GM12878 (cell line): ENCODE data around the gene CLCNKB. TPM values are rescaled to one million over a fixed set of nuclear protein-coding genes. Genes with fewer than 3 reads are reported as not detected.

Experiments used
- ATAC-seq: fragments of 200-7000 bp; cut with Tn5 transposase; 3 replicates; pipeline ENCODE4 v1.9.1; 2020; ENCODE audit warnings: mild to moderate bottlenecking, moderate library complexity
- BruUV-seq: library from RNA; stranded (reverse); fragments of 400-500 nt; replicated peaks from 2 replicates; lab custom pipeline; 2021; lab: Mats Ljungman, UMichigan
- CTCF ChIA-PET: fragments of 300-600 bp; sonication (Branson Sonifier 250); formaldehyde crosslinking; extraction: SDS; loops from one replicate; lab custom pipeline; 2021; ENCODE audit warnings: inconsistent platforms; lab: Yijun Ruan, JAX
- POLR2A ChIA-PET: fragments of 350-600 bp; formaldehyde crosslinking; extraction: SDS; loops from one replicate; lab custom pipeline; 2021; ENCODE audit warnings: inconsistent platforms; lab: Charles Lee
- RAD21 ChIA-PET: fragments of 300-600 bp; sonication (Branson Sonifier 250); formaldehyde crosslinking; loops from one replicate; lab custom pipeline; 2023; ENCODE audit warnings: antibody characterized with exemption; ENCODE audit not compliant: unreplicated experiment; lab: Charles Lee
- SMC1A ChIA-PET: fragments of 300-600 bp; sonication (Branson Sonifier 250); formaldehyde crosslinking; loops from one replicate; lab custom pipeline; 2023; ENCODE audit not compliant: unreplicated experiment, uncharacterized antibody; lab: Charles Lee
- DNase-seq: peaks from one replicate; pipeline ENCODE4 v3.0.0-alpha.2; 2011; ENCODE audit warnings: low read depth, low spot score
- FAIRE-seq: peaks from 3 replicates; lab custom pipeline; 2011; peaks lifted over from hg19 to GRCh38; lab: Jason Lieb, UNC
- H2AFZ ChIP-seq: 2 replicates; pipeline ENCODE4 v1.6.0; 2011; ENCODE audit warnings: low read depth, low read length, control low read depth; ENCODE audit not compliant: control insufficient read depth
- H3K27ac ChIP-seq: 2 replicates; pipeline ENCODE4 v1.5.1; 2011; ENCODE audit warnings: control low read depth; ENCODE audit not compliant: control insufficient read depth, insufficient read depth
- H3K27me3 ChIP-seq, 2 experiments: replicated peaks in 1 of 2; 2 replicates each; pipeline versions ENCODE4 v1.6.0 to v1.6.1; 2011; ENCODE audit warnings: low read length in 1 of 2; ENCODE audit not compliant: control insufficient read depth in 2 of 2, insufficient read depth in 2 of 2
- H3K36me3 ChIP-seq, 2 experiments: 2 replicates each; pipeline ENCODE4 v1.5.1; 2011; ENCODE audit warnings: low read length in 1 of 2; ENCODE audit not compliant: control insufficient read depth in 2 of 2, insufficient read depth in 2 of 2
- H3K4me1 ChIP-seq: 2 replicates; pipeline ENCODE4 v1.6.1; 2011; ENCODE audit warnings: mild to moderate bottlenecking, low read length, moderate library complexity, mixed read lengths; ENCODE audit not compliant: control insufficient read depth, insufficient read depth
- H3K4me2 ChIP-seq: 2 replicates; pipeline ENCODE4 v1.6.0; 2011; ENCODE audit warnings: control low read depth; ENCODE audit not compliant: control insufficient read depth, insufficient read depth
- H3K4me3 ChIP-seq: fragments of 200-600 bp; sonication (generic); 2 replicates; pipeline ENCODE4 v1.5.1; 2016
- H3K79me2 ChIP-seq: 2 replicates; pipeline ENCODE4 v1.6.0; 2011; ENCODE audit warnings: low read length; ENCODE audit not compliant: control insufficient read depth, insufficient read depth
- H3K9ac ChIP-seq: 2 replicates; pipeline ENCODE4 v1.8.0; 2011; ENCODE audit warnings: low read length, control low read depth, mixed read lengths; ENCODE audit not compliant: control insufficient read depth, insufficient read depth
- H3K9me3 ChIP-seq: replicated peaks from 3 replicates; pipeline ENCODE4 v1.5.1; 2011; ENCODE audit warnings: mild to moderate bottlenecking, low read length; ENCODE audit not compliant: control insufficient read depth, insufficient read depth
- H4K20me1 ChIP-seq: 2 replicates; pipeline ENCODE4 v1.6.0; 2011; ENCODE audit not compliant: control insufficient read depth, insufficient read depth
- CHD1 ChIP-seq: IDR thresholded peaks from 2 replicates; pipeline ENCODE4 v1.6.1; 2012; ENCODE audit warnings: low read depth, low read length, improper control_type of control experiment
- CHD4 ChIP-seq: fragments of 200-600 bp; sonication (generic); IDR thresholded peaks from 2 replicates; pipeline ENCODE4 v1.6.1; 2016; ENCODE audit warnings: mild to moderate bottlenecking
- JUNB ChIP-seq: IDR thresholded peaks from 2 replicates; pipeline ENCODE4 v1.6.1; 2016; ENCODE audit warnings: antibody characterized with exemption, mild to moderate bottlenecking
- KLF5 ChIP-seq: fragments of 450-650 bp; IDR thresholded peaks from 2 replicates; pipeline ENCODE4 v1.6.1; 2014; ENCODE audit warnings: mild to moderate bottlenecking; ENCODE audit not compliant: partially characterized antibody
- LARP7 ChIP-seq: fragments of 450-650 bp; IDR thresholded peaks from 2 replicates; pipeline ENCODE4 v1.6.1; 2017; ENCODE audit warnings: mild to moderate bottlenecking
- MXI1 ChIP-seq: fragments of 150-350 bp; IDR thresholded peaks from 2 replicates; pipeline ENCODE4 v1.6.1; 2011; ENCODE audit warnings: low read depth, mild to moderate bottlenecking, inconsistent platforms, low read length, improper control_type of control experiment
- NFIC ChIP-seq: IDR thresholded peaks from 2 replicates; pipeline ENCODE4 v1.6.1; 2012; ENCODE audit warnings: low read depth, mild to moderate bottlenecking, inconsistent platforms, low read length, moderate library complexity
- TCF12 ChIP-seq: IDR thresholded peaks from 2 replicates; pipeline ENCODE4 v1.6.1; 2011; ENCODE audit warnings: low read depth, mild to moderate bottlenecking, low read length
- ZNF24 ChIP-seq: fragments of 450-650 bp; IDR thresholded peaks from 2 replicates; pipeline ENCODE4 v1.6.1; 2017; ENCODE audit warnings: antibody characterized with exemption, mild to moderate bottlenecking
- WGBS: methylation state at CpG from one replicate; pipeline ENCODE4 v1.1.6; 2016; ENCODE audit warnings: low lambda C conversion rate; ENCODE audit not compliant: insufficient replicate concordance, insufficient coverage; ENCODE audit errors: missing lambda C conversion rate; 5-methylcytosine and 5-hydroxymethylcytosine counted together
- in situ Hi-C: fragments of 300-500 bp; cut with MboI; formaldehyde crosslinking; loops from 9 replicates; pipeline ENCODE4 v1.14.3; 2018; ENCODE audit warnings: mixed read lengths
- intact Hi-C: fragments of 100-400 bp; cut with micrococcal nuclease; formaldehyde crosslinking; loops from one replicate; pipeline ENCODE4 v1.14.2; 2022; ENCODE audit not compliant: unreplicated experiment
- polyA plus RNA-seq, 11 experiments: library from polyadenylated mRNA; depleted of rRNA in 4 of 11; unstranded in 6 of 11; stranded (reverse) in 5 of 11; fragments of >200 nt; fragmentation: Nextera tagmentation in 4 of 11; fragmentation: Illumina TruSeq in 1 of 11; extraction: Ambion mirVana in 4 of 11; extraction: Trizol in 1 of 11; gene quantifications; 1 replicate in 1 of 11; 2 replicates in 10 of 11; pipeline versions ENCODE4 v1.2.1 to v1.2.3, GENCODE V29; 2011 to 2016; ENCODE audit warnings: inconsistent platforms in 2 of 11, missing spikeins in 2 of 11, low read depth in 1 of 11
- total RNA-seq, 4 experiments: library from RNA; depleted of rRNA in 3 of 4; stranded (reverse); fragments of >200 nt in 3 of 4; fragmentation: Illumina TruSeq in 1 of 4; extraction: Trizol in 1 of 4; gene quantifications; 2 replicates each; pipeline versions ENCODE4 v1.2.1 to v1.2.3, GENCODE V29; 2013 to 2021
- TF ChIP-seq, protein P1 (sequence below): IDR thresholded peaks from 2 replicates; pipeline ENCODE4 v1.6.1; 2011; ENCODE audit warnings: borderline replicate concordance, low read depth, mild to moderate bottlenecking, moderate library complexity, mixed read lengths, low read length; ENCODE audit not compliant: insufficient read depth; ENCODE audit errors: extremely low read length
- TF ChIP-seq, protein P2 (sequence below), 3 experiments: IDR thresholded peaks in 2 of 3; conservative IDR thresholded peaks in 1 of 3; 2 replicates each; pipeline ENCODE4 v1.5.1; 2011; ENCODE audit warnings: low read depth in 3 of 3, low read length in 3 of 3, mild to moderate bottlenecking in 3 of 3, control low read depth in 2 of 3, moderate library complexity in 2 of 3, inconsistent platforms in 1 of 3, mixed read lengths in 1 of 3; ENCODE audit not compliant: control insufficient read depth in 2 of 3, insufficient read depth in 1 of 3; ENCODE audit errors: extremely low read depth in 1 of 3

CLCNKB gene
- total and polyA plus RNA-seq, 10 of the 15 experiments (the other 5 are each of a cell fraction or from before 2014, with no cell fraction given): 0.05 TPM; not detected in 9

DNA sequence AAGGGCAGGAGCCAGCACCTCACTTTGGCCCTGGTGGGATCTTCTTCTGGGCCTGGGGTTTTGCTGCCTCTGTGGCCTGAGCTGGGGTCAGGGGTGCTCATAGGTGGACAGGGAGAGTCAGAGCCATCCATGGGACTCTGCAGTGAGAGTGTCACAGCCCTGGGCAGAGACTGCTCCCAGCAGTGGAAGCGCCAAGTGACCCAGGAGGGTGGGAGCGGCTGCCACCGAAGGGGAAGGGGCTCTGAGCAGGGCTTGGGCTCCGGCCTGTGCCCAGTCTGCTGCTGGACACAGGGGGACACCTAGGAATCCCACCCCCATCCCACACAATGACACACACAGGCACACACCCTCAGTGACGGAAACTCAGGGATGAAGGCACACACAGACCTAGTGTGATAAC lies 368 bp downstream of the CLCNKB start (continued):
- TF ChIP-seq JUNB (no peak), ZNF24 (no peak), CHD1 (no peak), KLF5 (no peak), MXI1 (no peak), TCF12 (no peak)
- TF ChIP-seq, all 136 proteins: peak for 0

DNA sequence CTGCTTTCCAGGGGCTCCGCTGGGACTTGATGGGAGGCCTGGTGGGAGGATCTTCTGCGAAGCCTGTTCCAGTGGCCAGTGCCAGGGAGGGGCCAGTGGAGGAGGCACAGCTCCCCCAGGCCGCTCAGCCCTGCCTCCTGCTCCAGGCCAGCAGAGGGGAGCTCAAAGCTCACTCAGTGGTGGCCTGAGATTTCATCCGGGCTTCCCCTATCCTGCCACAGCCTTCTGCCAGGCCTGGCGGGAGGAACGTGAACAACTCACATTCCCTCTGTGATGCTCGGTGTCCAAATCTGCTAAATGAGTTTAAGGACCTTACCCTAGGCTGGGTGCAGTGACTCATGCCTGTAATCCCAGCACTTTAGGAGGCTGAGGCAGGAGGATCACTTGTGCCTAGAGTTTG lies 3.3 kb downstream of the CLCNKB start:
- SMC1A ChIA-PET: interaction anchor here (1.2 kb wide), 1 partner anchor 36 kb away, joined by 4 read pairs; no protein-coding TSS in a partner anchor
- ATAC-seq: peak; percentile 9; the same call in 1 of the 3 replicates
- no peak overlapping the region for H3K9ac ChIP-seq

More for the DNA sequence above, 3.3 kb downstream of the CLCNKB start:
- intact Hi-C loops (no loop called here), in situ Hi-C loops (no loop called here)
- 4% methylated on average over 7 of the region's 7 CpGs for whole genome bisulfite sequencing
- H3K4me3 ChIP-seq: no peak overlapping the region
- no peaks in the 10 kb centered on the region for H3K9me3 ChIP-seq
- no peak overlapping the region for H3K27ac ChIP-seq
- no peaks in the 10 kb centered on the region; a peak in 3 of 4 replicates for H3K27me3 ChIP-seq
- no peaks in the 10 kb centered on the region for H4K20me1 ChIP-seq
- no peak for FAIRE-seq
- TF ChIP-seq, protein P1, sequence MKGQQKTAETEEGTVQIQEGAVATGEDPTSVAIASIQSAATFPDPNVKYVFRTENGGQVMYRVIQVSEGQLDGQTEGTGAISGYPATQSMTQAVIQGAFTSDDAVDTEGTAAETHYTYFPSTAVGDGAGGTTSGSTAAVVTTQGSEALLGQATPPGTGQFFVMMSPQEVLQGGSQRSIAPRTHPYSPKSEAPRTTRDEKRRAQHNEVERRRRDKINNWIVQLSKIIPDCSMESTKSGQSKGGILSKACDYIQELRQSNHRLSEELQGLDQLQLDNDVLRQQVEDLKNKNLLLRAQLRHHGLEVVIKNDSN: no peak
- TF ChIP-seq, protein P2, sequence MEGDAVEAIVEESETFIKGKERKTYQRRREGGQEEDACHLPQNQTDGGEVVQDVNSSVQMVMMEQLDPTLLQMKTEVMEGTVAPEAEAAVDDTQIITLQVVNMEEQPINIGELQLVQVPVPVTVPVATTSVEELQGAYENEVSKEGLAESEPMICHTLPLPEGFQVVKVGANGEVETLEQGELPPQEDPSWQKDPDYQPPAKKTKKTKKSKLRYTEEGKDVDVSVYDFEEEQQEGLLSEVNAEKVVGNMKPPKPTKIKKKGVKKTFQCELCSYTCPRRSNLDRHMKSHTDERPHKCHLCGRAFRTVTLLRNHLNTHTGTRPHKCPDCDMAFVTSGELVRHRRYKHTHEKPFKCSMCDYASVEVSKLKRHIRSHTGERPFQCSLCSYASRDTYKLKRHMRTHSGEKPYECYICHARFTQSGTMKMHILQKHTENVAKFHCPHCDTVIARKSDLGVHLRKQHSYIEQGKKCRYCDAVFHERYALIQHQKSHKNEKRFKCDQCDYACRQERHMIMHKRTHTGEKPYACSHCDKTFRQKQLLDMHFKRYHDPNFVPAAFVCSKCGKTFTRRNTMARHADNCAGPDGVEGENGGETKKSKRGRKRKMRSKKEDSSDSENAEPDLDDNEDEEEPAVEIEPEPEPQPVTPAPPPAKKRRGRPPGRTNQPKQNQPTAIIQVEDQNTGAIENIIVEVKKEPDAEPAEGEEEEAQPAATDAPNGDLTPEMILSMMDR (IDR thresholded peaks at IDR 0.05 in 2 of 3, conservative IDR thresholded peaks at IDR 0.05 in 1 of 3; ENCODE audit: control insufficient read depth in 2 of 3, extremely low read depth in 1 of 3, insufficient read depth in 1 of 3, low read depth in 3 of 3, low read length in 3 of 3): no peak
- TF ChIP-seq LARP7: no peak
- TF ChIP-seq CHD4: no peak
- no peak for TF ChIP-seq NFIC
- no peak for DNase-seq
- no peaks in the 10 kb centered on the region for H3K79me2 ChIP-seq
- CTCF ChIA-PET: no interaction called here
- no TSS peak for BruUV-seq
- no peaks in the 10 kb centered on the region for H3K36me3 ChIP-seq
- H3K4me1 ChIP-seq: no peaks in the 10 kb centered on the region
- H3K4me2 ChIP-seq: no peak overlapping the region
- POLR2A ChIA-PET: no interaction called here
- no peak overlapping the region for H2AFZ ChIP-seq
- RAD21 ChIA-PET: interaction anchor here (0.5 kb wide), 1 partner anchor 178 kb away, joined by 3 read pairs; no protein-coding TSS in a partner anchor
